Neural progenitor cell (in vitro differentiated cells): ENCODE measurements around the gene PPM1A. TPM values are rescaled to one million over a fixed set of nuclear protein-coding genes. Genes with fewer than 3 reads are reported as not detected.

Experiments used
- DNase-seq: peaks from one replicate; pipeline ENCODE4 v3.0.0-alpha.2; 2016; ENCODE audit warnings: low spot score
- H2AFZ ChIP-seq: fragments of 200-600 bp; sonication (generic); replicated peaks from 2 replicates; pipeline ENCODE4 v1.6.1; 2016; ENCODE audit warnings: antibody characterized with exemption
- H3F3A ChIP-seq: fragments of 200-600 bp; sonication (generic); 2 replicates; pipeline ENCODE4 v1.6.1; 2016; ENCODE audit warnings: antibody characterized with exemption, low read depth
- H3K27ac ChIP-seq: fragments of 200-600 bp; sonication (generic); 2 replicates; pipeline ENCODE4 v1.5.1; 2016; ENCODE audit warnings: mild to moderate bottlenecking
- H3K27me3 ChIP-seq: fragments of 200-600 bp; sonication (generic); 2 replicates; pipeline ENCODE4 v1.6.1; 2016; ENCODE audit warnings: mild to moderate bottlenecking, moderate library complexity
- H3K36me3 ChIP-seq: fragments of 200-600 bp; sonication (generic); 2 replicates; pipeline ENCODE4 v1.5.1; 2016
- H3K4me1 ChIP-seq: fragments of 200-600 bp; sonication (generic); 2 replicates; pipeline ENCODE4 v1.6.1; 2016; ENCODE audit warnings: mixed run types
- H3K4me2 ChIP-seq: fragments of 200-600 bp; sonication (generic); 2 replicates; pipeline ENCODE4 v1.6.1; 2016
- H3K4me3 ChIP-seq: fragments of 200-600 bp; sonication (generic); 2 replicates; pipeline ENCODE4 v1.5.1; 2016
- H3K79me2 ChIP-seq: fragments of 200-600 bp; sonication (generic); 2 replicates; pipeline ENCODE4 v1.6.1; 2016; ENCODE audit warnings: low read depth
- H3K9ac ChIP-seq: fragments of 200-600 bp; sonication (generic); 2 replicates; pipeline ENCODE4 v1.6.1; 2016
- H3K9me3 ChIP-seq: fragments of 200-600 bp; sonication (generic); 2 replicates; pipeline ENCODE4 v1.5.1; 2016; ENCODE audit warnings: low read depth
- H4K20me1 ChIP-seq: fragments of 200-600 bp; sonication (generic); 2 replicates; pipeline ENCODE4 v1.6.1; 2016; ENCODE audit warnings: low read depth
- H3K27ac Mint-ChIP-seq: 3 replicates; pipeline ENCODE4 v1.8.0; 2021; ENCODE audit warnings: mixed read lengths
- H3K27me3 Mint-ChIP-seq: 2 replicates; pipeline ENCODE4 v1.8.0; 2022; ENCODE audit warnings: low read depth, mild to moderate bottlenecking, inconsistent platforms, moderate library complexity, mixed read lengths; ENCODE audit not compliant: insufficient read depth
- H3K36me3 Mint-ChIP-seq: 3 replicates; pipeline ENCODE4 v1.8.0; 2021; ENCODE audit warnings: mixed read lengths
- H3K4me1 Mint-ChIP-seq: 3 replicates; pipeline ENCODE4 v1.8.0; 2021; ENCODE audit warnings: mixed read lengths
- H3K4me3 Mint-ChIP-seq: 3 replicates; pipeline ENCODE4 v1.8.0; 2021; ENCODE audit warnings: mild to moderate bottlenecking, moderate library complexity, mixed read lengths
- H3K9me3 Mint-ChIP-seq: 3 replicates; pipeline ENCODE4 v1.8.0; 2020; ENCODE audit warnings: mixed read lengths
- CTCF ChIP-seq: fragments of 200-600 bp; sonication (generic); IDR thresholded peaks from 2 replicates; pipeline ENCODE4 v1.5.1; 2017; ENCODE audit warnings: antibody characterized with exemption, mild to moderate bottlenecking
- EZH2 ChIP-seq: fragments of 200-600 bp; sonication (generic); IDR thresholded peaks from 2 replicates; pipeline ENCODE4 v1.6.1; 2017; ENCODE audit warnings: antibody characterized with exemption, mild to moderate bottlenecking, moderate library complexity
- EZH2phosphoT487 ChIP-seq: fragments of 200-600 bp; sonication (generic); IDR thresholded peaks from 2 replicates; pipeline ENCODE4 v1.6.1; 2017; ENCODE audit warnings: antibody characterized with exemption
- total RNA-seq: library from RNA; depleted of rRNA; stranded (reverse); fragments of >200 nt; gene quantifications from 2 replicates; pipeline ENCODE4 v1.2.3, GENCODE V29; 2015; ENCODE audit warnings: low replicate concordance

The PPM1A gene
- total RNA-seq, 1 donor from 2014 or later: 55.0 TPM

- H3K4me1 Mint-ChIP-seq: peaks cover 5% of the 10 kb centered on the region
- no peak overlapping the region for H3K4me2 ChIP-seq
- H3K4me3 ChIP-seq: no peak overlapping the region
- no peak for DNase-seq
- peaks cover 15% of the 10 kb centered on the region for H3K4me1 ChIP-seq
- H3K36me3 Mint-ChIP-seq: peaks cover 40% of the 10 kb centered on the region
- H3K27me3 ChIP-seq: no peaks in the 10 kb centered on the region
- H4K20me1 ChIP-seq: peaks cover 52% of the 10 kb centered on the region
- no peaks in the 10 kb centered on the region for H3K9me3 ChIP-seq
- no peak overlapping the region for H3K27ac ChIP-seq
- no peak overlapping the region for H2AFZ ChIP-seq
- no peak overlapping the region for H3K4me3 Mint-ChIP-seq
- no peaks in the 10 kb centered on the region for H3K36me3 ChIP-seq
- no peak overlapping the region for H3K9ac ChIP-seq
- peaks cover 53% of the 10 kb centered on the region for H3K9me3 Mint-ChIP-seq
- H3K27me3 Mint-ChIP-seq: peaks cover 2% of the 10 kb centered on the region
- H3K79me2 ChIP-seq: peaks cover 99% of the 10 kb centered on the region
- no peak overlapping the region for H3K27ac Mint-ChIP-seq
- TF ChIP-seq CTCF (no peak), EZH2 (no peak), EZH2phosphoT487 (no peak)
- H3F3A ChIP-seq: peaks cover 11% of the 10 kb centered on the region
Measured at GRCh38 chr14:60274448-60274847, 25.4 kb downstream of the PPM1A start.

DNA sequence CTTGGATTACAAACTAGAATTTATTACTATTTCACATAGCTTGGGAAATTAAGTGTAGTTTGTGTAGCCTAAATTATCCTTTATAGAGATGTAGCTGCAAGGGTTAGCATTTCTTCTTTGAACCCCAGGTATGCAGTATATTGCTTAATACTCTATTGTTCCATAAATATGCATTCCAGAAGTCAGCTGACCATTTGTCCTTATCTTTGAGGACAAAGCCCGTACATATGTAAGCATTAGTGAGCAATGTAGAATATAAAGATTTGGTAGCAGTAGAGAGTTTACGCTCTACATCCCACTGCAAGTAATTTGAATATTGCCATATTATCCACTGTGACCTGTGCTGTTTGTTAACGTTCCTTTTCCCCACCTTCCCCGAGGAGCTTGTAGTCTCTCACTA, 26.9 kb downstream of the PPM1A start:
- H3K79me2 ChIP-seq: peaks cover 99% of the 10 kb centered on the region
- no peaks in the 10 kb centered on the region for H3K27me3 ChIP-seq
- Mint-ChIP-seq H3K27me3 (peaks cover 2% of the 10 kb centered on the region), H3K4me1 (peaks cover 5% of the 10 kb centered on the region), H3K36me3 (peaks cover 35% of the 10 kb centered on the region), H3K4me3 (no peak overlapping the region), H3K27ac (no peak overlapping the region), H3K9me3 (peaks cover 43% of the 10 kb centered on the region)
- no peak overlapping the region for H3K9ac ChIP-seq
- no peak overlapping the region for H3K27ac ChIP-seq
- peaks cover 54% of the 10 kb centered on the region for H4K20me1 ChIP-seq
- no peak overlapping the region for H2AFZ ChIP-seq
- no peaks in the 10 kb centered on the region for H3K9me3 ChIP-seq
- no peaks in the 10 kb centered on the region for H3K36me3 ChIP-seq
- H3K4me1 ChIP-seq: peaks cover 16% of the 10 kb centered on the region
- TF ChIP-seq EZH2 (no peak), EZH2phosphoT487 (no peak), CTCF (no peak)
- no peak overlapping the region for H3K4me3 ChIP-seq
- H3K4me2 ChIP-seq: no peak overlapping the region
- DNase-seq: no peak
- peaks cover 11% of the 10 kb centered on the region for H3F3A ChIP-seq

DNA sequence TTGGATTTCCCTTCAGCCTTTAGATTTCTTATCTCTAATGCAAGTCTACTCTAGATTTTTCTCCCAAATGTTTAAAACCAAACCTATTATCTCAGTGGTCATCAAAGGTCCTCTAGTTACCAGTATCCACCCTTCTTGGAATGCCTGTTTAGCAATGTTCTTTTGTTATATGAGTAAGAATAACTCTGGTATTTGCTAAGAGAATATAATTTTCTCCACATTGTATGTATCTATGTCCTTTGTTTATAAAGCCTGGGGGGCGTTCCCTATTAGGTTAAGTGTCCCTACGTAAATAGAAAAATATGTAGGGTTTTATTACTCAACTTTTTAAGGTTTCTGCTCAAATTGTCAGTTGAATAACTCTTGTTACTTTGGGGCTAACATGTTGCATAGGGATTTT, 27.3 kb downstream of the PPM1A start:
- H3K4me3 Mint-ChIP-seq: no peak overlapping the region
- Histone ChIP-seq H2AFZ (no peak overlapping the region), H3K27me3 (no peaks in the 10 kb centered on the region), H3F3A (peaks cover 11% of the 10 kb centered on the region), H4K20me1 (peaks cover 54% of the 10 kb centered on the region), H3K4me2 (no peak overlapping the region), H3K27ac (no peak overlapping the region), H3K9me3 (no peaks in the 10 kb centered on the region), H3K79me2 (peaks cover 99% of the 10 kb centered on the region), H3K4me1 (peaks cover 21% of the 10 kb centered on the region), H3K36me3 (no peaks in the 10 kb centered on the region), H3K9ac (no peak overlapping the region), H3K4me3 (no peak overlapping the region)
- H3K4me1 Mint-ChIP-seq: peaks cover 5% of the 10 kb centered on the region
- H3K9me3 Mint-ChIP-seq: peaks cover 39% of the 10 kb centered on the region
- TF ChIP-seq CTCF (no peak), EZH2phosphoT487 (no peak), EZH2 (no peak)
- DNase-seq: no peak
- H3K36me3 Mint-ChIP-seq: peaks cover 31% of the 10 kb centered on the region
- H3K27me3 Mint-ChIP-seq: peaks cover 2% of the 10 kb centered on the region
- no peak overlapping the region for H3K27ac Mint-ChIP-seq
